ENCODE measurements around the gene MYLIP.

The MYLIP gene

DNA sequence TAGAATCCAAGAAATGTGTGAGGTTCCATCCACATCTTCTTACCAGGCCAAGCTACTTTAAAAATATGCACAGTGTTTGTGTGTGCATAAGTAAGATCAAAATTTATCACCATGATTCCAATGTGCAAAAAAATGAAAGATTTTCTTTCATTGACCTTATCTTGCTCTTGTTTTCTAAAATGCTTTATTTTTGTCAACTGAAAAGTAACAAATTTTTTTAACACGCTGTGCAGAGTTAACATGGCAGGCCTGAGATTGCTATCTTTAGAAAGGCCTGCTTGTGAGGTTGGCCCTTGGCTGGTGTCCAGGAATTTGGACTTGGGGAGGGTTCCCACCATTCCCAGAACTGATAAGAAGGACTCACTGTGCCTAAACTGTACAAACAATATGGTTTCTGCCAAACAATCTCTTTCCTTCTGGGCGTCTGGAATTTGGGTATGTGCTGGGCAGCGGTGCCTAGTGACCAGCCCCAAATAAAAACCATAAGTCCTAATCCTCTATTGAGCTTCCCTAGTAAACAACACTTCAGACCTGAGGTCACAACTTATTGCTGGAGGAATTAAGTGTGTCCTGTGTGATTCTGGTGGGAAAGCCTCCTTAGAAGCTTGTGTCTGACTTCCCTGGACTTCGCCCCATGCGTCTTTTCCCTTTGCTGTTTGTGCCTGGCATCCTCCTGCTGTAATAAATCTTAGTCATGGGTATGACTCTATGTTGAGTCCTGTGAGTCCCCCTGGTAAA is 19.8 kb upstream of the MYLIP start:
- no peak for DNase-seq

DNA sequence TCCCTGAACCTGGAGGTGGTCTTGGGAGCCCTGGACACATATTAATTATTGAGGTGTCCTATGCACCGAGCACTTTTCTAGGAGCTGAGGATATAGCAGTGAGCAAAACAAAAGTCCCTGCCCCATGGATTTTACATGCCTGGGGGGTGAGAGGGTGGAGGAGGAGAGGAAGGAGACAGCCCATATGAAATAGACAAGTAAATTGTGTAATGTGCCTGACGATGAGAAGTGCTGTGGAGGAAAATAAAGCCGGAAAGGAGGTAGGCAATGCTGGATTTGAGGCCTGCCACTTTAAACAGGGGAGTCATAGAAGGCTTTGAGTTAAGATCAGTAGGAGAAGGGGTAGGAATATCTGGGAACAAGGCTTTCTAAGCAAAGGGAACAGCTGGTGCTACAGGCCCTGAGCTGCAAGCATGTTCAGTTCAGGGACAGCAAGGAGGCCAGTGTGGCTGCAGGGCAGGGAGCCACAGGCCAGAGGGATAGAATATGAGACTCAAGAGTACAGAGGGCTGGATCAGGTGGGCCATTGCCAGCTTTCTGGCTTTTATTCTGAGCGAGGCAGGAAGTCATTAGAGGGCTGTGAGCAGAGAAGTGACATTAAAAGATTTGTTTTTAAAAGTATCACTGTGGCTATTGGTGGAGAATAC is 19.1 kb upstream of the MYLIP start:
- no peak for DNase-seq

DNA sequence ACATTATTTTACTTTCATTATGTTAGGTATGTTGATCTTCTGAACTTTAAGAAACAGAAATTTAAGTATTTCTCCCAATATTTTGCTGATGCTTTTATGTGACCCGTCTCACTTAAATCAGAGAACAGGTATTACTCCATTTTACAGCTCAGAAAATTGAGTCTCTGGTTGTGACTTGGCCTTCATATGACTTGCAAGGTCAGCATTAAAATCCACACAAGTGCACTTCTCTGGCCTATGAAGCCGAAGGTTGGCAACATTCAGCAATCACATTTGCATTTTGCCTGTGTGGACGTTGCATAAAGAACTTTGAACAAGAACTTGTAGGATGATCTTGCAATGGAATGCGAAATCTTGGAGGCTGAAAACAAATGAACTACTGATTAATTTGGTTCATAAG is 10.1 kb upstream of the MYLIP start:
- DNase-seq = no peak

DNA sequence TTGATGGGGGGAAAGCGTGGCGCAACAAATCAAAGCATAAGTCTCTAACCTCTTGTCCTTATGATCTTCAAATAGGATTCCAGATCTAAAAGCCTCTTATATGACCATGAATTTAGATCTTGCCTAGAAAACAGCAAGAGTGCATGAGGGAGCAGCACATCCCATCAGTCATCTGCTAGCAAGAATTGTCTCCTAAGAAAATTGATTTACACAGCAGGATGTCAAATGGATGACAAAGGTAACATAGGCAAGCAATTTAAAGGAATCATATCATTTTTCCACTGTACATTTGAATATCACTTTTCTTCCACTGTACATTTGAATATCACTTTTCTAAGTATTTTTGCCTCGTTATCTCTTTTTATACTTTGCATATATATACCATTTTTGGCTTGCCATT is 7.5 kb upstream of the MYLIP start:
- DNase-seq = no peak

DNA sequence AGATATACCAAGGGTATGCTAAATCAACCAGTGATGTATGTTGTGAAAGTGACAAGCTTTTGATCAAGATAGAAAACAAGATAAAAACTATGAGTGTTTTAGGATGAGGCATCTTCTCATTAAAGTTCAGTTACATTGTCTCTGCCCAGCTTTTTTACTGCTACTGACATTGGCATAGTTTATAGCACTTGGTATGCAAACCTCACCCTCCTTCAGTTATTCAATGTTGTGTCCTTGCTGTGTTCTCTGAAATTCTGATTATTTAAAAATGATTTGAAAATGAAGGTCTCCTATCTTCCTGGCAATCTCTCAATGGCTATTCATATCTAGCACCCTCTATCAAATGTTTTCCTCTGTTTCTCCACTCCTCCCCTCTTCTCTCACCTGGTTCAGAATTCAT is 6.7 kb upstream of the MYLIP start:
- no peak for DNase-seq

DNA sequence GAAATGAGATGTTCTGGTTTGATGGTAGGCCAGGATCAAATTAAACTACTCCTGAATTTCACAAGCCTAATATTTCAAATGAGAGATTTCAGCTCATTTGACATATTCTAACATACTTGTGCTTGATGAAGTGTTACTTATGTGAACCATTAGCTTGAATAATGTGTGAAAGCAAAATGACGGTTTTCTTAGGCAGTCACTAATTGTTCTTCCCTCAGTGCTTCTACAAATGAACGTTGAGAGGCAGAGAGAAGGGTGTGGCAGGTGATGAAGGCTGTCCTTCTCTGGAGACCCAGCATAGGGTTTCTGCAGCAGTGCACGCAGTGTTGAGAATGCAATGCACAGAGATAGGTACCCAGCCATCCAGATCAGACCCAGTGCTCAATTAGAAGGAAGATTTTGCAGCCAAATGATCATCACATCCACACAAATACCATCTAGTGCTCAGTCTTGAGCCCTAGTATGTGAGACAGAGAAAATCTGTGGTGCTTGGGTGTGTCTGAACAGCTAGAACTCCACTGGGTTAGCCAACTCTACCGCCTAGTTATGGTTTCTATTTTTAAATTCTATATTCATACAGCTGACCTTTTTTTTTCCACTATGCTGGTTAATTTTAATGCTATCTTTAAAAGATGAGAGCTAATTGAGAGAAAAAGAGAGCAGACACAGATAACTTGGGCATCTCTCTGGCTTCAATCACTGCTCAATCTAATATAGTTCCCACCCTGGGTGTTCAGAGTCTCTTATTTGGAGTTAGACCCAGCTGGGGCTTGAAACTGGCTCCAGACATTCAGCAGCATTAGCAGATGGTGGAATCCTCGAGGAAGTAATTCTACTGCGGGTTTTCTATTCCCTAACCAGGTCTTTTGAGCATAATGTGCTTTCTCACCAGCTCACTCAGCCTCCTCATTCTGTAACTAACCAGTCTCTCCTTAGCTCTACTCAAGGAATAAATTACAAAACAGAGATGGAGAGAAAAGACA is 4.4 kb upstream of the MYLIP start:
- no peak for DNase-seq

GRCh38 chr6:16126056-16126455 is 2.8 kb upstream of the MYLIP start:
- DNase-seq = no peak

GRCh38 chr6:16126861-16127260 is 2.0 kb upstream of the MYLIP start:
- no peak for DNase-seq

- no peak for DNase-seq
Measured at GRCh38 chr6:16127471-16127870, 1.4 kb upstream of the MYLIP start.

- DNase-seq = peak; percentile 41
Measured at GRCh38 chr6:16129623-16130401, 926 bp downstream of the MYLIP start.

GRCh38 chr6:16130437-16130891 is 1.6 kb downstream of the MYLIP start:
- DNase-seq = no peak

GRCh38 chr6:16130932-16131387 is 2.1 kb downstream of the MYLIP start:
- DNase-seq = peak; percentile 25

GRCh38 chr6:16132909-16133308 is 4.0 kb downstream of the MYLIP start:
- no peak for DNase-seq

DNA sequence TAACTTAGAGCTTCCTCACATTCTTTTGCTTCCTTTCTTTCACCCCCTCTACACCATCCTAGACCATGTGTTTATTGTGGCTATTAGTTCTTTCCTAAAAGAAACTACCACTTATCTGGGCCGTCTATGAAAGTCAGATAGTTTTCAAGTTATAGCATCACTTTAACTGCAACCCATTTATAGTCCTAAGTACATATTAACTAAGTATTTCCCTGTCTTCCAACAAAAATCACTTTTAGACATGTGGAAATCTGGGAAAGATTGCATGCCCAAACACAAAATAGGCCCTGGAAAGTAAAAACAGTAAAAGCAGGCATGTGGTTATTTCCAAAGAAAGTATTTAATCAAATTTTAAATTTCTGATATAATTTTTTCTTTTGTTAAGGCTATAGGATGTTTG is 5.5 kb downstream of the MYLIP start:
- no peak for DNase-seq

DNA sequence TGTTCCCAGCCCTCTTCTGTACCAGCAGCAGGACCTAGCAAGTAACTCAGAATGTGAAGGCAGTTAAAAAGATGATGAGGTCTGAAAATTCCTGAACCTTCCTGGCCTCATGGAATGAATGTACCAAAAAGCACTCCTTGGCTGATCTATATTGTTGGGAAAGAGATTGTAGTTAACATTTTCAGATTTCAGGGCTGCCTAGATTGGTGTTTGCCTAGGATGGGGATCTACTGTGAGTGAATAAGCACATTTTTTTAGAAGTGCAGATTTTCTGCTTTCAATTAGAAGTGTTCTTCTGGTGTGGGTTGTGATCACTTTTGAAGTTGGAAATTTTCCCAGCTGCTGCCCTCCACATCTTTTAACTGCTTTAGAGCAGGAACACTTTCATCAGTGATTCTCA is 6.2 kb downstream of the MYLIP start:
- no peak for DNase-seq

- peak; percentile 39 for DNase-seq
Measured at GRCh38 chr6:16136091-16136490, 7.2 kb downstream of the MYLIP start.

- peak; percentile 52 for DNase-seq
Measured at GRCh38 chr6:16136621-16137450, 8.0 kb downstream of the MYLIP start.

DNA sequence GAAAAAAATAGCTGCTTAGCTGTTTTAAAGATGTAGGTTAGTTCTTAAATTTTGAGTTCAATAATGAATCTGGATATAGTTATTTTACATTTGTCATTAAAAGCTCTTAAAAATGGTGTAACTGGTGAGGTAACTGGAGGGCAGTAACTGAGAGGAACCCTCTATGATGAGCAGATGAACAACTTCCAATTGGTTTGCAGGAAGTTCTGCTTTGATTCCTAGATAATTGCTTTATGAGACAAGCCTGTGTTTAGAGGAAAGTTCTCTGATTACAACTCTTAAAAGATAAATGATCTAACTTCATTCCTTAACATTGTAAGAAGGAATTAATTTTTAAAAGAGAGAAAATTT is 8.5 kb downstream of the MYLIP start:
- no peak for DNase-seq

GRCh38 chr6:16139556-16139955 is 10.7 kb downstream of the MYLIP start:
- no peak for DNase-seq

- DNase-seq = no peak
Measured at GRCh38 chr6:16140607-16141006, 11.7 kb downstream of the MYLIP start.

DNA sequence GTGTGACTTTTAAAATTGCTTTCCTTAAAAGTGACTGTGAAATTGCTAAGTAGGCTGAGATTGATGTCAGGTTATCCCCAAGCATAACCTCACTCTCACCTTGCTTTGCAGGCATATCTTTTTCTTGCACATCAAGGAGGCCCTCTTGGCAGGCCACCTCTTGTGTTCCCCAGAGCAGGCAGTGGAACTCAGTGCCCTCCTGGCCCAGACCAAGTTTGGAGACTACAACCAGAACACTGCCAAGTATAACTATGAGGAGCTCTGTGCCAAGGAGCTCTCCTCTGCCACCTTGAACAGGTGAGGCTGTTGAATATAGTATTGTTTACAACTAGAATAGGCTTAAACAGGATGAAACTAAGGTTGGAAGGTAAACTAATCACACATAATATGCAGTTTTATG is 12.6 kb downstream of the MYLIP start:
- no peak for DNase-seq

DNA sequence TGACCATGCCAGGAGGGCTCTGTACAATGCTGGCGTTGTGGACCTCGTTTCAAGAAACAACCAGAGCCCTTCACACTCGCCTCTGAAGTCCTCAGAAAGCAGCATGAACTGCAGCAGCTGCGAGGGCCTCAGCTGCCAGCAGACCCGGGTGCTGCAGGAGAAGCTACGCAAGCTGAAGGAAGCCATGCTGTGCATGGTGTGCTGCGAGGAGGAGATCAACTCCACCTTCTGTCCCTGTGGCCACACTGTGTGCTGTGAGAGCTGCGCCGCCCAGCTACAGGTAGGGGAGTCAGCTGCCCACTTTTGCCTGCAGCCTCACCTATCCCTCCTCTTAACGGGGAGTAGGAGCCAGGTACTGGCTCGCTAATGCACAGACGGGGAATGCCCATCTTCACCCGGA is 16.2 kb downstream of the MYLIP start:
- no peak for DNase-seq

Measured in activated CD8-positive, alpha-beta memory T cell treated with anti-CD3 and anti-CD28 coated beads, Interleukin-2, amount 50 U/mL, for 4 hours (primary cell).